SK-N-SH (cell line): ENCODE measurements around the gene DYNC1H1. TPM values are rescaled to one million over a fixed set of nuclear protein-coding genes. Genes with fewer than 3 reads are reported as not detected.
"Not testable (repeated sequence)": the region's sequence is repeated elsewhere in the genome, so short reads cannot be mapped to it uniquely, and the experiment has no call there.

ENCODE experiments used
- CTCF ChIA-PET: fragments of 300-600, 350-600 bp; formaldehyde crosslinking; extraction: SDS; loops from one replicate; lab custom pipeline; 2021; lab: Yijun Ruan, JAX
- POLR2A ChIA-PET: fragments of 350-600 bp; sonication (Branson Sonifier 250); formaldehyde crosslinking; extraction: SDS; loops from one replicate; lab custom pipeline; 2020; ENCODE audit warnings: antibody characterized with exemption, inconsistent platforms; lab: Yijun Ruan, JAX
- DNase-seq: peaks from one replicate; pipeline ENCODE4 v3.0.0; 2012
- H2AFZ ChIP-seq: fragments of 200-600 bp; sonication (generic); 2 replicates; pipeline ENCODE4 v1.8.1; 2016; ENCODE audit warnings: antibody characterized with exemption, mild to moderate bottlenecking, low read depth
- H3F3A ChIP-seq: fragments of 200-600 bp; sonication (generic); replicated peaks from 2 replicates; pipeline ENCODE3; 2016; ENCODE audit warnings: antibody characterized with exemption, mild to moderate bottlenecking; ENCODE audit not compliant: insufficient read depth
- H3K27ac ChIP-seq, 2 experiments: fragments of 200-500 bp in 1 of 2; fragments of 200-600 bp in 1 of 2; sonication (Bioruptor generic) in 1 of 2; sonication (generic), shearing (Covaris generic) in 1 of 2; 2 replicates each; pipeline versions ENCODE4 v1.5.1 to v1.6.1; 2014 to 2016; ENCODE audit warnings: low read depth in 2 of 2, inconsistent platforms in 1 of 2, low read length in 1 of 2, mild to moderate bottlenecking in 1 of 2, mixed read lengths in 1 of 2
- H3K27me3 ChIP-seq: fragments of 200-600 bp; sonication (generic), shearing (Covaris generic); 2 replicates; pipeline ENCODE4 v1.6.1; 2016; ENCODE audit warnings: mixed run types; ENCODE audit not compliant: insufficient read depth
- H3K36me3 ChIP-seq, 2 experiments: fragments of 200-500 bp in 1 of 2; fragments of 200-600 bp in 1 of 2; sonication (Bioruptor generic) in 1 of 2; sonication (generic) in 1 of 2; replicated peaks in 1 of 2; 2 replicates each; pipeline versions ENCODE3 to v1.5.1; 2014 to 2016; ENCODE audit warnings: low read length in 1 of 2, mild to moderate bottlenecking in 1 of 2; ENCODE audit not compliant: insufficient read depth in 2 of 2, control insufficient read depth in 1 of 2
- H3K4me1 ChIP-seq, 2 experiments: fragments of 200-500 bp in 1 of 2; fragments of 200-600 bp in 1 of 2; sonication (Bioruptor generic) in 1 of 2; sonication (generic), shearing (Covaris generic) in 1 of 2; 2 replicates each; pipeline versions ENCODE4 v1.5.1 to v1.6.1; 2014 to 2016; ENCODE audit warnings: low read depth in 1 of 2, low read length in 1 of 2, mixed run types in 1 of 2; ENCODE audit not compliant: insufficient read depth in 2 of 2, control insufficient read depth in 1 of 2
- H3K4me2 ChIP-seq: fragments of 200-600 bp; sonication (generic), shearing (Covaris generic); 2 replicates; pipeline ENCODE4 v1.6.1; 2017; ENCODE audit warnings: mixed run types
- H3K4me3 ChIP-seq, 2 experiments: fragments of 200-500 bp in 1 of 2; fragments of 200-600 bp in 1 of 2; sonication (Bioruptor generic) in 1 of 2; sonication (generic), shearing (Covaris generic) in 1 of 2; 2 replicates each; pipeline versions ENCODE4 v1.5.1 to v1.8.1; 2014 to 2016; ENCODE audit warnings: low read depth in 2 of 2, inconsistent platforms in 1 of 2, low read length in 1 of 2, mild to moderate bottlenecking in 1 of 2, mixed read lengths in 1 of 2, moderate library complexity in 1 of 2
- H3K79me2 ChIP-seq: fragments of 200-600 bp; sonication (generic); 2 replicates; pipeline ENCODE4 v1.8.1; 2017; ENCODE audit warnings: mild to moderate bottlenecking; ENCODE audit not compliant: insufficient read depth
- H3K9ac ChIP-seq: fragments of 200-600 bp; sonication (generic); 2 replicates; pipeline ENCODE4 v1.6.1; 2017; ENCODE audit warnings: mixed run types
- H3K9me2 ChIP-seq: fragments of 200-600 bp; sonication (generic); 2 replicates; pipeline ENCODE4 v1.6.1; 2017; ENCODE audit warnings: mixed run types
- H3K9me3 ChIP-seq: fragments of 200-600 bp; sonication (generic); 2 replicates; pipeline ENCODE4 v1.6.1; 2017; ENCODE audit warnings: mixed run types, mild to moderate bottlenecking, moderate library complexity
- H4K20me1 ChIP-seq: fragments of 200-600 bp; sonication (generic); 2 replicates; pipeline ENCODE4 v1.6.1; 2017; ENCODE audit warnings: mild to moderate bottlenecking, mixed run types; ENCODE audit not compliant: insufficient read depth
- ELF1 ChIP-seq: IDR thresholded peaks from 2 replicates; pipeline ENCODE4 v1.4.0; 2012
- EP300 ChIP-seq, 2 experiments: IDR thresholded peaks; 2 replicates each; pipeline versions ENCODE4 v1.4.0 to v1.6.1; 2012; ENCODE audit warnings: borderline replicate concordance in 1 of 2, low read depth in 1 of 2, low read length in 1 of 2
- EZH2phosphoT487 ChIP-seq: fragments of 200-600 bp; sonication (generic); IDR thresholded peaks from 2 replicates; pipeline ENCODE4 v1.6.1; 2017; ENCODE audit warnings: low read depth, mixed run types, mild to moderate bottlenecking, antibody characterized with exemption, moderate library complexity, borderline replicate concordance
- FOSL2 ChIP-seq: IDR thresholded peaks from 2 replicates; pipeline ENCODE4 v1.4.0; 2012; ENCODE audit warnings: low read depth, mild to moderate bottlenecking, moderate library complexity, borderline replicate concordance
- FOXJ3 ChIP-seq: sonication (generic); formaldehyde crosslinking; IDR thresholded peaks from 2 replicates; pipeline ENCODE4 v1.5.1; 2020; ENCODE audit warnings: mild to moderate bottlenecking, missing genetic modification reagents
- FOXM1 ChIP-seq: IDR thresholded peaks from 2 replicates; pipeline ENCODE4 v1.4.0; 2012; ENCODE audit warnings: low read depth, mild to moderate bottlenecking
- GABPA ChIP-seq: IDR thresholded peaks from 2 replicates; pipeline ENCODE4 v1.4.0; 2012; ENCODE audit warnings: low read depth, mild to moderate bottlenecking
- IRF3 ChIP-seq: fragments of 150-350 bp; IDR thresholded peaks from 2 replicates; pipeline ENCODE4 v1.6.1; 2016; ENCODE audit warnings: mild to moderate bottlenecking, low read depth, low read length
- MXI1 ChIP-seq: IDR thresholded peaks from 2 replicates; pipeline ENCODE4 v1.6.1; 2012; ENCODE audit warnings: mild to moderate bottlenecking, low read depth, low read length, improper control_type of control experiment
- POLR2AphosphoS5 ChIP-seq: IDR thresholded peaks from 2 replicates; pipeline ENCODE4 v1.6.1; 2012; ENCODE audit warnings: low read depth, low read length
- RAD21 ChIP-seq: IDR thresholded peaks from 2 replicates; pipeline ENCODE4 v1.6.1; 2012; ENCODE audit warnings: mild to moderate bottlenecking, low read length
- RXRA ChIP-seq: IDR thresholded peaks from 2 replicates; pipeline ENCODE4 v1.4.0; 2012; ENCODE audit warnings: low read depth, mild to moderate bottlenecking, borderline replicate concordance
- SMC3 ChIP-seq: IDR thresholded peaks from 2 replicates; pipeline ENCODE4 v1.6.1; 2012; ENCODE audit warnings: low read depth, low read length, improper control_type of control experiment
- TCF12 ChIP-seq: IDR thresholded peaks from 2 replicates; pipeline ENCODE4 v1.4.0; 2012
- YY1 ChIP-seq: IDR thresholded peaks from 2 replicates; pipeline ENCODE4 v1.4.0; 2012; ENCODE audit warnings: low read depth, mild to moderate bottlenecking
- WGBS: methylation state at CpG from one replicate; pipeline ENCODE4 v1.1.6; 2017; ENCODE audit warnings: low lambda C conversion rate; 5-methylcytosine and 5-hydroxymethylcytosine counted together
- polyA plus RNA-seq, 3 experiments: library from polyadenylated mRNA; depleted of rRNA; stranded (reverse); fragments of >200 nt; gene quantifications; 2 replicates each; pipeline ENCODE4 v1.2.3, GENCODE V29; 2012
- TF ChIP-seq, protein P1 (sequence below): IDR thresholded peaks from 2 replicates; pipeline ENCODE4; 2012

DYNC1H1 gene
- polyA plus RNA-seq, 1 of the 3 experiments (the other 2 are of a cell fraction), result 140 TPM

GRCh38 chr14:102084522-102084921 lies 120.1 kb downstream of the DYNC1H1 start:
- DNase-seq, H2AFZ ChIP-seq, H3K9me2 ChIP-seq, H3K27me3 ChIP-seq, POLR2A ChIA-PET, H3K9me3 ChIP-seq: not testable (repeated sequence)
- peak overlapping the region; percentile 93 for H3K4me2 ChIP-seq
- H3F3A ChIP-seq, result peaks cover 42% of the 10 kb centered on the region
- H3K4me3 ChIP-seq, result peak overlapping the region; percentile 81 to 94; a peak in 3 of 4 replicates
- H3K36me3 ChIP-seq, result peaks cover 62 to 65% of the 10 kb centered on the region in 2 experiments
- WGBS, result 50% methylated on average over 5 of the region's 5 CpGs
- H4K20me1 ChIP-seq, result peaks cover 48% of the 10 kb centered on the region
- H3K79me2 ChIP-seq, result peaks cover 51% of the 10 kb centered on the region
- H3K27ac ChIP-seq, result peak overlapping the region in 1 of 2 experiments; percentile 25; a peak in 1 of 4 replicates
- H3K9ac ChIP-seq, result peak overlapping the region; percentile 94
- H3K4me1 ChIP-seq, result peaks cover 28 to 32% of the 10 kb centered on the region in 2 experiments
- CTCF ChIA-PET, result interaction anchor here (0.6 to 2.6 kb wide), 7 partner anchors 12 to 377 kb away, joined by 3 to 8 read pairs (median 6); no protein-coding TSS in a partner anchor

- H3K4me1 ChIP-seq, result peaks cover 28 to 32% of the 10 kb centered on the region in 2 experiments
- H4K20me1 ChIP-seq, result peaks cover 48% of the 10 kb centered on the region
- no peak for DNase-seq
- peaks cover 38% of the 10 kb centered on the region for H3F3A ChIP-seq
- no peaks in the 10 kb centered on the region for H3K9me2 ChIP-seq
- no peaks in the 10 kb centered on the region for H3K9me3 ChIP-seq
- POLR2A ChIA-PET, result no interaction called here
- WGBS, result 51% methylated on average over 6 of the region's 6 CpGs
- peak overlapping the region; percentile 94 for H3K9ac ChIP-seq
- no peaks in the 10 kb centered on the region for H3K27me3 ChIP-seq
- TF ChIP-seq RXRA (no peak), EP300 (IDR thresholded peaks at IDR 0.05; ENCODE audit: borderline replicate concordance in 1 of 2, low read depth in 1 of 2, low read length in 1 of 2) (no peak), GABPA (no peak), MXI1 (no peak), TCF12 (no peak), SMC3 (no peak), FOXJ3 (CRISPR knock-in tag) (no peak), POLR2AphosphoS5 (no peak), FOSL2 (no peak), IRF3 (no peak)
- H3K4me3 ChIP-seq, result peak overlapping the region; percentile 81 to 94
- peaks cover 51% of the 10 kb centered on the region for H3K79me2 ChIP-seq
- CTCF ChIA-PET, result interaction anchor here (0.6 to 2.6 kb wide), 8 partner anchors 11 to 378 kb away, joined by 3 to 8 read pairs (median 5); no protein-coding TSS in a partner anchor
- peak overlapping the region in 1 of 2 experiments; percentile 25; a peak in 2 of 4 replicates for H3K27ac ChIP-seq
- no peak overlapping the region for H2AFZ ChIP-seq
- peak overlapping the region; percentile 93 for H3K4me2 ChIP-seq
- peaks cover 58 to 63% of the 10 kb centered on the region in 2 experiments for H3K36me3 ChIP-seq
Measured at GRCh38 chr14:102084931-102085330, 120.6 kb downstream of the DYNC1H1 start.

- Histone ChIP-seq H4K20me1 (peaks cover 48% of the 10 kb centered on the region), H3K9me3 (no peaks in the 10 kb centered on the region), H3K27ac (no peak overlapping the region; a peak in 2 of 4 replicates), H3K79me2 (peaks cover 51% of the 10 kb centered on the region), H2AFZ (no peak overlapping the region), H3F3A (peaks cover 32% of the 10 kb centered on the region), H3K9ac (peak overlapping the region; percentile 94), H3K4me2 (peak overlapping the region; percentile 93), H3K36me3 (peaks cover 52 to 57% of the 10 kb centered on the region in 2 experiments), H3K4me3 (peak overlapping the region; percentile 81 to 94), H3K27me3 (no peaks in the 10 kb centered on the region), H3K4me1 (peaks cover 28 to 32% of the 10 kb centered on the region in 2 experiments), H3K9me2 (no peaks in the 10 kb centered on the region)
- CTCF ChIA-PET, result interaction anchor here (0.6 to 2.6 kb wide), 6 partner anchors 11 to 378 kb away, joined by 3 to 8 read pairs (median 6); no protein-coding TSS in a partner anchor
- TF ChIP-seq FOSL2, result no peak
- no peak for TF ChIP-seq FOXM1
- TF ChIP-seq, protein P1, sequence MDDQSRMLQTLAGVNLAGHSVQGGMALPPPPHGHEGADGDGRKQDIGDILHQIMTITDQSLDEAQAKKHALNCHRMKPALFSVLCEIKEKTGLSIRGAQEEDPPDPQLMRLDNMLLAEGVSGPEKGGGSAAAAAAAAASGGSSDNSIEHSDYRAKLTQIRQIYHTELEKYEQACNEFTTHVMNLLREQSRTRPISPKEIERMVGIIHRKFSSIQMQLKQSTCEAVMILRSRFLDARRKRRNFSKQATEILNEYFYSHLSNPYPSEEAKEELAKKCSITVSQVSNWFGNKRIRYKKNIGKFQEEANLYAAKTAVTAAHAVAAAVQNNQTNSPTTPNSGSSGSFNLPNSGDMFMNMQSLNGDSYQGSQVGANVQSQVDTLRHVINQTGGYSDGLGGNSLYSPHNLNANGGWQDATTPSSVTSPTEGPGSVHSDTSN, result no peak
- TF ChIP-seq RXRA, result no peak
- no peak for TF ChIP-seq EZH2phosphoT487
- TF ChIP-seq RAD21, result no peak
- TF ChIP-seq YY1, result no peak
- TF ChIP-seq ELF1, result no peak
- TF ChIP-seq FOXJ3 (CRISPR knock-in tag), result no peak
- POLR2A ChIA-PET, result interaction anchor here (1.7 kb wide), 1 partner anchor 14 kb away, joined by 3 read pairs; no protein-coding TSS in a partner anchor
- 27% methylated on average over 10 of the region's 10 CpGs for WGBS
- DNase-seq, result no peak
Measured at GRCh38 chr14:102085488-102085887, 121.1 kb downstream of the DYNC1H1 start.
